Peyer's patch (tissue), 4 donors: ENCODE data around the gene EHBP1. TPM values are rescaled to one million over a fixed set of nuclear protein-coding genes. Genes with fewer than 3 reads are reported as not detected.
"Not testable (repeated sequence)": the region's sequence is repeated elsewhere in the genome, so short reads cannot be mapped to it uniquely, and the experiment has no call there.

Experiments used
- DNase-seq, 3 donors: peaks; one replicate each; pipeline ENCODE4 v3.0.0-alpha.2; 2017 to 2019
- H3K27ac ChIP-seq, 4 donors: fragments of 200-600 bp; sonication (generic); one replicate each; pipeline ENCODE4 v1.5.1; 2016 to 2019
- H3K27me3 ChIP-seq, 2 donors: fragments of 200-600 bp; sonication (generic); one replicate each; pipeline ENCODE4 v1.5.1; 2019
- H3K36me3 ChIP-seq, 3 donors: fragments of 200-600 bp; sonication (generic); one replicate each; pipeline ENCODE4 v1.5.1; 2016 to 2019
- H3K4me1 ChIP-seq, 4 donors: fragments of 200-600 bp; sonication (generic); one replicate each; pipeline ENCODE4 v1.5.1; 2016 to 2019
- H3K4me3 ChIP-seq, 4 donors: fragments of 200-600 bp; sonication (generic); 1 replicate in 3 of 4; 2 replicates in 1 of 4; pipeline ENCODE4 v1.5.1; 2016 to 2019; ENCODE audit warnings: mild to moderate bottlenecking in 1 of 4
- H3K9me3 ChIP-seq, 4 donors: fragments of 200-600 bp; sonication (generic); one replicate each; pipeline ENCODE4 v1.5.1; 2016 to 2019; ENCODE audit warnings: mild to moderate bottlenecking in 1 of 4
- POLR2A ChIP-seq, 2 donors: fragments of 450-650 bp; IDR thresholded peaks; one replicate each; pipeline ENCODE4 v1.5.1; 2017; ENCODE audit warnings: antibody characterized with exemption in 2 of 2, mild to moderate bottlenecking in 2 of 2, moderate library complexity in 2 of 2
- total RNA-seq, 4 donors: library from RNA; depleted of rRNA; stranded (reverse); fragments of >200 nt; gene quantifications; one replicate each; pipeline ENCODE4 v1.1.0, GENCODE V29; 2016
- TF ChIP-seq, protein P1 (sequence below), 6 experiments: fragments of 450-650 bp in 4 of 6; fragments of 200-600 bp in 2 of 6; sonication (generic) in 1 of 6; IDR thresholded peaks; one replicate each; pipeline ENCODE4 v1.5.1; 2017 to 2019; ENCODE audit warnings: antibody characterized with exemption in 6 of 6, mild to moderate bottlenecking in 3 of 6, moderate library complexity in 1 of 6

EHBP1 gene
- total RNA-seq, 4 donors from 2014 or later, result 27.1 to 190 (median 60.8) TPM

DNA sequence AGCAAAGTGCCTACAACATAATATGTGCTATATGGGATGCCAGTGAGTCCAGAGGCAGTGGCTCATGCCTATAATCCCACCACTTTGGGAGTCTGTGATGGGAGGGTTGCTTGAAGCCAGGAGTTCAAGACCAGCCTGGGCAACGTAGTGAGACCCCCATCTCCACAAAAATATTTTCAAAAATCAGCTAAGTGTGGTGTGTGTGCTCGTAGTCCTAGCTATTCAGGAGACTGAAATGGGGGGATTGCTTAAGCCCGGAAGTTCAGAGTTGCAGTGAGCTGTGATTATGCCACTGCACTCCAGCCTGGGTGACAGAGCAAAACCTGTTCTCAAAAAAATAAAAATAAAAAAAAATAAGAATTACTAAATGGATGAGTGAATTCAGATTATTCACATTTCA is 368.5 kb downstream of the EHBP1 start:
- Histone ChIP-seq H3K9me3 (no peaks in the 10 kb centered on the region), H3K4me1 (no peaks in the 10 kb centered on the region), H3K27ac (no peak overlapping the region), H3K27me3 (no peaks in the 10 kb centered on the region), H3K36me3 (no peaks in the 10 kb centered on the region), H3K4me3 (no peak overlapping the region)
- TF ChIP-seq POLR2A (IDR thresholded peaks at IDR 0.05), result no peak
- TF ChIP-seq, protein P1, sequence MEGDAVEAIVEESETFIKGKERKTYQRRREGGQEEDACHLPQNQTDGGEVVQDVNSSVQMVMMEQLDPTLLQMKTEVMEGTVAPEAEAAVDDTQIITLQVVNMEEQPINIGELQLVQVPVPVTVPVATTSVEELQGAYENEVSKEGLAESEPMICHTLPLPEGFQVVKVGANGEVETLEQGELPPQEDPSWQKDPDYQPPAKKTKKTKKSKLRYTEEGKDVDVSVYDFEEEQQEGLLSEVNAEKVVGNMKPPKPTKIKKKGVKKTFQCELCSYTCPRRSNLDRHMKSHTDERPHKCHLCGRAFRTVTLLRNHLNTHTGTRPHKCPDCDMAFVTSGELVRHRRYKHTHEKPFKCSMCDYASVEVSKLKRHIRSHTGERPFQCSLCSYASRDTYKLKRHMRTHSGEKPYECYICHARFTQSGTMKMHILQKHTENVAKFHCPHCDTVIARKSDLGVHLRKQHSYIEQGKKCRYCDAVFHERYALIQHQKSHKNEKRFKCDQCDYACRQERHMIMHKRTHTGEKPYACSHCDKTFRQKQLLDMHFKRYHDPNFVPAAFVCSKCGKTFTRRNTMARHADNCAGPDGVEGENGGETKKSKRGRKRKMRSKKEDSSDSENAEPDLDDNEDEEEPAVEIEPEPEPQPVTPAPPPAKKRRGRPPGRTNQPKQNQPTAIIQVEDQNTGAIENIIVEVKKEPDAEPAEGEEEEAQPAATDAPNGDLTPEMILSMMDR (IDR thresholded peaks at IDR 0.05), result no peak
- DNase-seq, result no peak

DNA sequence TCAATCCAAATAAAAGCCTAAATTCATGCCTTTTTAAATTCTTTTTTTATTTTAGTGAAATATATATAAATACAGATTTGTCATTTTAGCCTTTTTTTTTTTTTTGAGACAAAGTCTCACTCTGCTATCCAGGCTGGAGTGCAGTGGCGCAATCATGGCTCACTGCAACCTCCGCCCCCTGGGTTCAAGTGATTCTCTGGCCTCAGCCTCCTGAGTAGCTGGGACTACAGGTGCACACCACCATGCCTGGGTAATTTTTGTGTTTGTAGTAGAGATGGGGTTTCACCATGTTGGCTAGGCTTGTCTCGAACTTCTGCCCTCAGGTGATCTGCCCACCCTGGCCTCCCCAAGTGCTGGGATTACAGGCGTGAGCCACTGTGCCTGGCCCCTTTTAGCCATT is 368.9 kb downstream of the EHBP1 start:
- H3K36me3 ChIP-seq, H3K4me3 ChIP-seq, DNase-seq: not testable (repeated sequence)

DNA sequence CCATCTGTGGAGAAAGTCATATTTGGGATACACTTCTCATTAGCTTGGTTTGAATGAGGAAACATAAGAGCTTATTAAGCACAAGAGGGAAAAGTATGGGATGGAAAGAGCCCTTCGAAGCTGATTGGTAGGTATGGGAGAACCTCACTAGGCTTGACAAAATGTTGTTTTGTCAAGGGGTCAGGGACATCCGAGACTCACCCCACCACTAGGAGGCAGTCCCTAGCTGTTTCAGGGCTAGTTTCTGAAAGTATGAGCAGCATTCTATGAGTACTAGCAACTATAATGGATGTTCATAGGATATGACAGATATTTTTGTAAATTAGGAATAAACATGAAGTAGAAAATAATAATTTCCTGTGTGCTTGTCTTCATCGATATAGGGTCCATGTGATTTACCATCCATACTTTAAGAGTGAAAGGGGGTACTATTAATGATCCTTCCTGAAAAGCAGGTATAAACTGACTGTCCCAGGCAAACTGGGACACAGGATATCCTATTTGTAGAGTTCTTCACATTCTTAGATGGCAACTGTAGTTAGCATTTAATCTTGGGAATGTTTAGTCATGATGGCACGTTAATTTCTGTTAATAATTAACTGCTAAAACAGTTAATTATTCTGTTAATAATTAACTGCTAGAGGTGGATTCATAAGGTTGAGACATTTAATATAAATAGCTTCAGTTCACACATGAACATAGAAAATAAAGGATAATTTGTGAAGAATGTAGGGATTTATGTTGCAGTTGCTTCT is 373.5 kb downstream of the EHBP1 start:
- TF ChIP-seq POLR2A (IDR thresholded peaks at IDR 0.05), result no peak
- TF ChIP-seq, protein P1 (IDR thresholded peaks at IDR 0.05), result no peak
- Histone ChIP-seq H3K4me3 (no peak overlapping the region), H3K9me3 (no peaks in the 10 kb centered on the region), H3K27me3 (no peaks in the 10 kb centered on the region), H3K4me1 (no peaks in the 10 kb centered on the region), H3K36me3 (no peaks in the 10 kb centered on the region), H3K27ac (no peak overlapping the region)
- no peak for DNase-seq

More for the DNA sequence above, 368.9 kb downstream of the EHBP1 start:
- not testable (repeated sequence) for H3K27ac ChIP-seq, H3K9me3 ChIP-seq, H3K27me3 ChIP-seq, H3K4me1 ChIP-seq

DNA sequence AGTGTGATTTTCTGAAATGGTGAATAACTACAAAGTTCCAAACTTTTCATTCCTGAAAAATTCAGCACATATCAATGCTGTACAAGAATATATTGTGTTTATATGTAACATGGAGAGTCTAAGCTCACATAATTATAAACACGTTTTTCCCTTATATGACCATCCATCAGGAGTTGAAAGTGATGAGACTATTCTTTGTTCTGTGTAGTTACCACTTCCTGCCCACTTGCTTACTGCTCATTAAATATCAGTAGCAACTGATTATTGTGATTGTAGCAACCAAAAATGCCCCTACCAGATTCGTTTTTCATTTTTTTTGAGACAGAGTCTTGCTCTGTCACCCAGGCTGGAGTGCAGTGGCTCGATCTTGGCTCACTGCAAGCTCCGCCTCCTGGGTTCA is 375.9 kb downstream of the EHBP1 start:
- no peaks in the 10 kb centered on the region for H3K27me3 ChIP-seq
- H3K4me3 ChIP-seq, result no peak overlapping the region
- no peak overlapping the region for H3K27ac ChIP-seq
- H3K4me1 ChIP-seq, result no peaks in the 10 kb centered on the region
- no peak for TF ChIP-seq POLR2A (IDR thresholded peaks at IDR 0.05)
- TF ChIP-seq, protein P1 (IDR thresholded peaks at IDR 0.05), result no peak
- no peak for DNase-seq
- no peaks in the 10 kb centered on the region for H3K9me3 ChIP-seq
- no peaks in the 10 kb centered on the region for H3K36me3 ChIP-seq

DNA sequence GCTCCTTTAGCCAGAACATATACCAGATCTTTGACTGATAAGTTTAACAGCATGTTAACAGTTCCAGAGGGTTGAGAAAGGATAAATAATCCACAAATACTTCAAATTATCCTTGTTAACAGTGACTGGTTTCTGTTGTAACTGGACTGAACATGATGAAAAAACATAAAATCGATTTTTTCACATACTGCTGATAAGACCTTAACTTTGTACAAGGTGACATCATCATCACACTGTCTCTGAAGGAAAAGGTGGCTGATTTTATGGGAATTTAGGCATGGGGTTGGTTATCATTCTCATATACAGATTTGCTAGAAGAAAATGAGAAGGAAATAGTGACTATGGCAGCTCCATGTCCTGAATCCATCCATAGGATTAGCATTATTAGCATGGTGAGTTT is 381.2 kb downstream of the EHBP1 start:
- Histone ChIP-seq H3K4me3 (no peak overlapping the region), H3K36me3 (no peaks in the 10 kb centered on the region), H3K27ac (no peak overlapping the region), H3K9me3 (no peaks in the 10 kb centered on the region), H3K4me1 (no peaks in the 10 kb centered on the region), H3K27me3 (no peaks in the 10 kb centered on the region)
- no peak for TF ChIP-seq POLR2A (IDR thresholded peaks at IDR 0.05)
- TF ChIP-seq, protein P1 (IDR thresholded peaks at IDR 0.05), result no peak
- no peak for DNase-seq

DNA sequence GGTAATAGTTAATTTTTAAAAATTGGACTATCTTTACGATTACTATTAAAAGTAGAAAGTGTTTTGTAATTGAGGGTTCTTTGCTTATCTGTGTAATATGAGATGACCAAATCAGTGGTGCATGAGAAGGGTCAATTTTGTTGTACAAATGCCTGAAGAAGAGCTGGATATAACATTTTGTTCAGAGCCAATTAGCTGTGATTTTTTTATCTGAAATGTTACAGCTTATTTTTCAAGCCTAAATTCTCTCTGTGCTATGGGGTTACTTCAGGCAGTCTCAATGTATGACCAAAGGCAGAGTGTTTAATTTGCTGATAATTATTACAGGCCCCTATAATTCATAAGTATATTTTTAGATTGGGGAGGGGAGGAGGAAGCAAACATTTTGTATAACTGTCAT is 386.9 kb downstream of the EHBP1 start:
- Histone ChIP-seq H3K4me3 (no peak overlapping the region), H3K27ac (no peak overlapping the region), H3K9me3 (no peaks in the 10 kb centered on the region), H3K36me3 (no peaks in the 10 kb centered on the region), H3K4me1 (no peaks in the 10 kb centered on the region), H3K27me3 (no peaks in the 10 kb centered on the region)
- no peak for DNase-seq
- TF ChIP-seq, protein P1 (IDR thresholded peaks at IDR 0.05), result no peak
- no peak for TF ChIP-seq POLR2A (IDR thresholded peaks at IDR 0.05)
